Retinal pigment epithelial cell (primary cell): ENCODE results near the gene ITGB7.

Source experiments
- DNase-seq: peaks from one replicate; pipeline ENCODE4 v3.0.0-alpha.2; 2010; ENCODE audit warnings: low read depth
- H3K4me3 ChIP-seq: 2 replicates; pipeline ENCODE4 v1.5.1; 2011; ENCODE audit warnings: mild to moderate bottlenecking, low read length, control low read depth, moderate library complexity
- CTCF ChIP-seq: conservative IDR thresholded peaks from 2 replicates; pipeline ENCODE4 v1.5.1; 2011; ENCODE audit warnings: low read depth, low read length, control low read depth, inconsistent platforms

The ITGB7 gene

GRCh38 chr12:53215497-53215896 is 8.4 kb upstream of the ITGB7 start:
- H3K4me3 ChIP-seq: no peak overlapping the region
- no peak for TF ChIP-seq CTCF
- no peak for DNase-seq

GRCh38 chr12:53214687-53215455 is 7.8 kb upstream of the ITGB7 start:
- no peak overlapping the region for H3K4me3 ChIP-seq
- no peak for TF ChIP-seq CTCF
- DNase-seq: no peak

GRCh38 chr12:53214221-53214620 is 7.2 kb upstream of the ITGB7 start:
- no peak for TF ChIP-seq CTCF
- no peak for DNase-seq
- H3K4me3 ChIP-seq: no peak overlapping the region

GRCh38 chr12:53213348-53213747 is 6.3 kb upstream of the ITGB7 start:
- peak; percentile 93 for TF ChIP-seq CTCF
- no peak overlapping the region for H3K4me3 ChIP-seq
- no peak for DNase-seq

- no peak overlapping the region for H3K4me3 ChIP-seq
- DNase-seq: no peak
Measured at GRCh38 chr12:53212931-53213330, 5.9 kb upstream of the ITGB7 start.

GRCh38 chr12:53211476-53212381 is 4.7 kb upstream of the ITGB7 start:
- DNase-seq: no peak
- no peak overlapping the region for H3K4me3 ChIP-seq
- peak; percentile 55 for TF ChIP-seq CTCF

More at GRCh38 chr12:53212931-53213330, 5.9 kb upstream of the ITGB7 start:
- no peak for TF ChIP-seq CTCF
